Neural crest cell (in vitro differentiated cells): ENCODE data around the gene SSBP3. TPM values are rescaled to one million over a fixed set of nuclear protein-coding genes. Genes with fewer than 3 reads are reported as not detected.

Experiments used
- DNase-seq: peaks from one replicate; pipeline ENCODE4 v3.0.0; 2021; ENCODE audit warnings: low read depth, mixed read lengths, low spot score
- H3K27ac Mint-ChIP-seq: one replicate; pipeline ENCODE4 v1.8.0; 2021; ENCODE audit warnings: mild to moderate bottlenecking, mixed read lengths; ENCODE audit not compliant: unreplicated experiment
- H3K27me3 Mint-ChIP-seq: 2 replicates; pipeline ENCODE4 v1.8.0; 2021; ENCODE audit warnings: low read depth, mild to moderate bottlenecking, mixed read lengths
- H3K36me3 Mint-ChIP-seq: 2 replicates; pipeline ENCODE4 v1.8.0; 2021; ENCODE audit warnings: low read depth, mild to moderate bottlenecking, mixed read lengths
- H3K4me1 Mint-ChIP-seq: 2 replicates; pipeline ENCODE4 v1.8.0; 2021; ENCODE audit warnings: mixed read lengths
- H3K4me3 Mint-ChIP-seq: one replicate; pipeline ENCODE4 v1.8.0; 2021; ENCODE audit warnings: mild to moderate bottlenecking, mixed read lengths
- H3K9me3 Mint-ChIP-seq: 2 replicates; pipeline ENCODE4 v1.8.0; 2021; ENCODE audit warnings: mixed read lengths
- CTCF ChIP-seq: fragments of 200-600 bp; sonication (generic); conservative IDR thresholded peaks from 2 replicates; pipeline ENCODE4 v1.5.0; 2021; ENCODE audit warnings: antibody characterized with exemption, mild to moderate bottlenecking
- total RNA-seq: library from RNA; stranded (reverse); gene quantifications from 2 replicates; pipeline ENCODE4 v1.2.1, GENCODE V29; 2021

SSBP3 gene
- total RNA-seq, 1 donor from 2014 or later = 94.3 TPM

GRCh38 chr1:54439550-54440223 is 33.5 kb upstream of the SSBP3 start:
- DNase-seq = no peak
- H3K36me3 Mint-ChIP-seq = no peaks in the 10 kb centered on the region
- no peak overlapping the region for H3K4me3 Mint-ChIP-seq
- no peaks in the 10 kb centered on the region for H3K4me1 Mint-ChIP-seq
- TF ChIP-seq CTCF = no peak
- H3K27ac Mint-ChIP-seq = peak overlapping the region; percentile 16
- H3K27me3 Mint-ChIP-seq = no peaks in the 10 kb centered on the region
- no peaks in the 10 kb centered on the region for H3K9me3 Mint-ChIP-seq

GRCh38 chr1:54437783-54438182 is 31.6 kb upstream of the SSBP3 start:
- Mint-ChIP-seq H3K4me3 (no peak overlapping the region), H3K9me3 (no peaks in the 10 kb centered on the region), H3K36me3 (no peaks in the 10 kb centered on the region), H3K4me1 (no peaks in the 10 kb centered on the region), H3K27me3 (no peaks in the 10 kb centered on the region), H3K27ac (no peak overlapping the region)
- TF ChIP-seq CTCF = no peak
- no peak for DNase-seq

GRCh38 chr1:54436826-54437225 is 30.6 kb upstream of the SSBP3 start:
- TF ChIP-seq CTCF = no peak
- Mint-ChIP-seq H3K9me3 (no peaks in the 10 kb centered on the region), H3K4me3 (no peak overlapping the region), H3K27ac (no peak overlapping the region), H3K36me3 (no peaks in the 10 kb centered on the region), H3K4me1 (no peaks in the 10 kb centered on the region), H3K27me3 (no peaks in the 10 kb centered on the region)
- DNase-seq = no peak

GRCh38 chr1:54429838-54430237 is 23.6 kb upstream of the SSBP3 start:
- no peaks in the 10 kb centered on the region for H3K36me3 Mint-ChIP-seq
- no peak overlapping the region for H3K27ac Mint-ChIP-seq
- no peaks in the 10 kb centered on the region for H3K9me3 Mint-ChIP-seq
- no peaks in the 10 kb centered on the region for H3K27me3 Mint-ChIP-seq
- H3K4me1 Mint-ChIP-seq = no peaks in the 10 kb centered on the region
- no peak overlapping the region for H3K4me3 Mint-ChIP-seq
- no peak for TF ChIP-seq CTCF
- DNase-seq = no peak

GRCh38 chr1:54428837-54429518 is 22.8 kb upstream of the SSBP3 start:
- H3K4me3 Mint-ChIP-seq = no peak overlapping the region
- TF ChIP-seq CTCF = no peak
- H3K27ac Mint-ChIP-seq = peak overlapping the region; percentile 78
- no peaks in the 10 kb centered on the region for H3K9me3 Mint-ChIP-seq
- H3K36me3 Mint-ChIP-seq = no peaks in the 10 kb centered on the region
- no peaks in the 10 kb centered on the region for H3K4me1 Mint-ChIP-seq
- no peak for DNase-seq
- H3K27me3 Mint-ChIP-seq = no peaks in the 10 kb centered on the region
